GM18867 (cell line): ENCODE results near the gene ZNF800.

Source experiments
- ATAC-seq: cut with Tn5 transposase; IDR thresholded peaks from one replicate; pipeline ENCODE4 v1.9.1; 2021; ENCODE audit warnings: mild to moderate bottlenecking, moderate library complexity; ENCODE audit not compliant: unreplicated experiment

The ZNF800 gene

DNA sequence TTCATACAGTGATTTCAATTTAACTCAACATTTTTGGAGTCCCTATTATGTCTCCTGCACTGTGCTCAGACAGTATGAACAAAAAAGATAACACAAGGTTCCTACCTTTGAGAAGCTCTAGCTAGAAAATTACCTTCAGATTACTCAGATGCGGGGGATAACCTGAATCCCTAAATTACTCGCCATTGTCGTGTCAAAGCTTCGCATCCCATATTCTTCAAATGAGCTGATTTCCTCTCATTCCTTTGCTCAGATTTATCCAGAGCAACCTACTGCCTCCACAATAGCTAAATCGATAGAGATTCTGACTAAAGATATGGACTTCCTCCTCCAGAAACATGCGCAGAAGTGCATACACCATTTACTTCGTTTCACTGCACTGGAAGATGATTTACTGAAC lies 42.6 kb downstream of the ZNF800 start:
- no peak for ATAC-seq

- ATAC-seq = no peak
These were observed 44.3 kb downstream of the ZNF800 start for GRCh38 chr7:127348247-127348631.

GRCh38 chr7:127347567-127348246 lies 44.8 kb downstream of the ZNF800 start:
- peak; percentile 99 for ATAC-seq

- no peak for ATAC-seq
These were observed 45.8 kb downstream of the ZNF800 start for GRCh38 chr7:127346575-127347256.

DNA sequence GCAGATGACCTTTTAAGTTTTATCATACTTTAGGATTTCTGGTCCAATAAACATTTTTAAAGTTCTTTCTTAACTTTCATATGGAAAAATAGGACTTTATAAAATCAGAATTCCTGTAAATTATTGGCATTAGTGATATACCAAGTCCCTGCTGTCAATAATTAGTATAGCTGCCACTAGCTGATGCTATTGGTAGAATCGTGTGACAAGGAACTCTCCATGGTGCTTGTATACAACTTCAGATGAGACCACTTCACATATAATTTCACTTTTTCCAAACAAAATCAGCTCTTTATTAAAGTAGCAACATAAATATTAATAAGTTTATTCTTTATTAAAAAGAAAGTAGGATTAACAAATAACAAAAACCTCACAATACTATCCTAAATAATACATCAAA lies 49.9 kb downstream of the ZNF800 start:
- ATAC-seq = no peak

GRCh38 chr7:127338122-127338521 lies 54.4 kb downstream of the ZNF800 start:
- ATAC-seq = no peak

GRCh38 chr7:127337581-127337980 lies 54.9 kb downstream of the ZNF800 start:
- no peak for ATAC-seq

GRCh38 chr7:127336458-127336857 lies 56.0 kb downstream of the ZNF800 start:
- no peak for ATAC-seq

DNA sequence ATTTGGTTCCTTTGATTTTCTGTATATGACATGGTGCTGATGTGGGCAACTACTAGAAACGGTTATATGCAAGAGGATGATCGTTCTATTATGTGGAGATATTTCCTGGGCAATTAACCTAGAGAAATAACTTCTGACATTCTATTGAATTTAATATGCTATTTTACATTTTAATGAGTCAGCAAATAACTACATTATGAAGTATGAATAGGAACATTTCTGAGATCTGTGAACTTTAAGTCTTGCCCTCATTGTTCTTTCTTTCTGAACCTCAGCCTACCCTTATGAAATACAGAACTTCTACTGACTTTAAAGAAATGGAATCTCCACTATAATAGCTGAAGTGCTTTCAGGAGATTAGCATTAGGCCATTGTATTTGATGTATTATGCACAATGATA lies 59.6 kb downstream of the ZNF800 start:
- no peak for ATAC-seq

DNA sequence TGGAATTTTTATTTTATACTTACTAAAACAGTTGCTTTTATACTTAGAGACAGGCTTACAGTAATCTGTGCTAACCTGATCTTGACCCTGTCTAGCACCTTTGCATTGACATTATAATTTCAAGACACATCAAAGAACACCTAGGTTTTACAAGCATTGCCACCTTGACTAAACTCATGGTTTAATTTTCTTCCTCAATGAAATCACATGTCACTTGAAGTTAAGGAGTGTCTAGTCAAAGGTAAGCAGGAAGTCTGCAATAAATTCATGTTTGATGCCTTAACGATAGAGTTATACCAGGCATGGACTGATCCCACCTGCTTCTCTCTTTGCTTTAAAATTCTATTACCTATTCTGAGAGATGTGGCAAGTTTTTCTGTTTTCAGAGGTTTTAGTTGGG lies 62.4 kb downstream of the ZNF800 start:
- no peak for ATAC-seq

DNA sequence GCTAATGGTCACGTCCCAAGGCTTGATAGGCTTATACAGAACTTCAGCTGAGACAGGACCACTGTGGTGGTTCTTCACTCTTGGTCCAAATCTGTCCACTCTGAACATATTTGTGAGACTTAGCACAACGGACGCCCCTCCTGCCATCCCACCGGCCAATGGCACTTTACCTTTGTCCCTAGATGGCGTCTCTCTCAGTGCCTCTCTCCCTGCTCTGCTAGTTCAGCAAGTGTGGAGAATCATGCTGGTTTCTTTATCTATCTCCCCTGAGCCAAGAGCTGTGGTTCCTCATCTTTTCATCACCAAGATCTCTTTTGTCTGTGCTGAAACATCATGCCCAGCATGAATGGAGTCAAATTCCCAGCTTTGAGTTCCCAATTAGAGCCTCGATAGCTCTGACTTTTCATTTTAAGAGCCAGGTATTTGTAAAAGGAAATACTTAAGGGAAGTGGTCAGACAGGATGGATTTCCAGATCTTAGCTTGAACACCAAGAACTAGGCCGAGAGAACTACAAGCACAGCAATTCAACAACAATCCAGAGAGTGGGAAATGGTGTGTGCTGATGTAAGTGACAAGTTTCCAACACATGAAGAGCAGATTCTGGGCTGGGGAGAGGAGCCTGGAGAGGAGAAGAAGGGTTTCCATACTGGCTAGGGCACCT lies 69.5 kb downstream of the ZNF800 start:
- no peak for ATAC-seq

DNA sequence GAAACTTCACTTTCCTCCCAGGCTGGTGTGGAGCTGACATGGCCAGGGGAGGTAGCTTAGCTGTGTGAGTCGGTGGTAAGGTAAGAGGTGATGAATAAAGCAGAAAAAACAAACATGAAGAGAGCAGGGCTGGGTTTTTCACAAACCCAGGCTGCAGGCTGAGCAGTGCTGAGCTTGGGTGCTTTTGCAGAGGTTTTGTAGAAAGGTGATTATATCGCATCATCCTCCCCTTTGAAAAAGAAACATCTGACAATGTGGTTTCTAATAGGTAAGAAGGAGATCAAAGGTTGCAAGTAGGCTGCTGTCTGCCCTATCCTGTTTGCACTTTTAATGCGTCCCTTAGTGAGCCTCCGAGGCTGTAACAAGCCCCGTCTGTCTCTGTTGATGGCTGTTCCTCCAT lies 70.2 kb downstream of the ZNF800 start:
- ATAC-seq = no peak

- no peak for ATAC-seq
These were observed 71.5 kb downstream of the ZNF800 start for GRCh38 chr7:127320974-127321373.
